ENCODE measurements around the gene B3GNT8. TPM values are rescaled to one million over a fixed set of nuclear protein-coding genes. Genes with fewer than 3 reads are reported as not detected.

Gene B3GNT8
- total and polyA plus RNA-seq, 2 experiments from 2014 or later: 0.71 to 1.8 TPM

DNA sequence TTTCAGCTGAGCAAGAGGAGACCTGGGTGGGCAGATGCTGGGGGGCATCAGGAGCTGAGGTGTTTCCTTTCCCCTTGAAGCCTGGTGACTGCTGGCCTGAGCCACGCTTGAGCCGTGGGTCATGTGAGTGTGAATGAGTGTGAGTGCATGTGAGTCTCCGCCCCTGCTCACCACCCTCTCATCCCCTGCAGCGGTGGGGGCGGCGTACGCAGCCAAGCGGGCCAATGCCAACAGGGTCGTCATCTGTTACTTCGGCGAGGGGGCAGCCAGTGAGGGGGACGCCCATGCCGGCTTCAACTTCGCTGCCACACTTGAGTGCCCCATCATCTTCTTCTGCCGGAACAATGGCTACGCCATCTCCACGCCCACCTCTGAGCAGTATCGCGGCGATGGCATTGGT, 5.2 kb downstream of the B3GNT8 start:
- H2AFZ ChIP-seq: no peak overlapping the region
- TF ChIP-seq ZNF331 (CRISPR knock-in tag; IDR thresholded peaks at IDR 0.05; ENCODE audit: low read depth) (no peak), CREB1 (CRISPR knock-in tag; IDR thresholded peaks at IDR 0.05; ENCODE audit: low read depth) (no peak), JUNB (IDR thresholded peaks at IDR 0.05; ENCODE audit: unreplicated experiment) (no peak), NANOG (IDR thresholded peaks at IDR 0.05; ENCODE audit: borderline replicate concordance) (no peak), EZH2phosphoT487 (IDR thresholded peaks at IDR 0.05; ENCODE audit: unreplicated experiment) (no peak), ZNF114 (CRISPR knock-in tag; IDR thresholded peaks at IDR 0.05) (no peak), POLR2AphosphoS5 (IDR thresholded peaks at IDR 0.05; ENCODE audit: low read depth) (no peak), STAT1 (IDR thresholded peaks at IDR 0.05; ENCODE audit: unreplicated experiment) (no peak)
- TF ChIP-seq, protein P1, sequence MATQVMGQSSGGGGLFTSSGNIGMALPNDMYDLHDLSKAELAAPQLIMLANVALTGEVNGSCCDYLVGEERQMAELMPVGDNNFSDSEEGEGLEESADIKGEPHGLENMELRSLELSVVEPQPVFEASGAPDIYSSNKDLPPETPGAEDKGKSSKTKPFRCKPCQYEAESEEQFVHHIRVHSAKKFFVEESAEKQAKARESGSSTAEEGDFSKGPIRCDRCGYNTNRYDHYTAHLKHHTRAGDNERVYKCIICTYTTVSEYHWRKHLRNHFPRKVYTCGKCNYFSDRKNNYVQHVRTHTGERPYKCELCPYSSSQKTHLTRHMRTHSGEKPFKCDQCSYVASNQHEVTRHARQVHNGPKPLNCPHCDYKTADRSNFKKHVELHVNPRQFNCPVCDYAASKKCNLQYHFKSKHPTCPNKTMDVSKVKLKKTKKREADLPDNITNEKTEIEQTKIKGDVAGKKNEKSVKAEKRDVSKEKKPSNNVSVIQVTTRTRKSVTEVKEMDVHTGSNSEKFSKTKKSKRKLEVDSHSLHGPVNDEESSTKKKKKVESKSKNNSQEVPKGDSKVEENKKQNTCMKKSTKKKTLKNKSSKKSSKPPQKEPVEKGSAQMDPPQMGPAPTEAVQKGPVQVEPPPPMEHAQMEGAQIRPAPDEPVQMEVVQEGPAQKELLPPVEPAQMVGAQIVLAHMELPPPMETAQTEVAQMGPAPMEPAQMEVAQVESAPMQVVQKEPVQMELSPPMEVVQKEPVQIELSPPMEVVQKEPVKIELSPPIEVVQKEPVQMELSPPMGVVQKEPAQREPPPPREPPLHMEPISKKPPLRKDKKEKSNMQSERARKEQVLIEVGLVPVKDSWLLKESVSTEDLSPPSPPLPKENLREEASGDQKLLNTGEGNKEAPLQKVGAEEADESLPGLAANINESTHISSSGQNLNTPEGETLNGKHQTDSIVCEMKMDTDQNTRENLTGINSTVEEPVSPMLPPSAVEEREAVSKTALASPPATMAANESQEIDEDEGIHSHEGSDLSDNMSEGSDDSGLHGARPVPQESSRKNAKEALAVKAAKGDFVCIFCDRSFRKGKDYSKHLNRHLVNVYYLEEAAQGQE (IDR thresholded peaks at IDR 0.05; ENCODE audit: unreplicated experiment): no peak
- TF ChIP-seq, protein P2, sequence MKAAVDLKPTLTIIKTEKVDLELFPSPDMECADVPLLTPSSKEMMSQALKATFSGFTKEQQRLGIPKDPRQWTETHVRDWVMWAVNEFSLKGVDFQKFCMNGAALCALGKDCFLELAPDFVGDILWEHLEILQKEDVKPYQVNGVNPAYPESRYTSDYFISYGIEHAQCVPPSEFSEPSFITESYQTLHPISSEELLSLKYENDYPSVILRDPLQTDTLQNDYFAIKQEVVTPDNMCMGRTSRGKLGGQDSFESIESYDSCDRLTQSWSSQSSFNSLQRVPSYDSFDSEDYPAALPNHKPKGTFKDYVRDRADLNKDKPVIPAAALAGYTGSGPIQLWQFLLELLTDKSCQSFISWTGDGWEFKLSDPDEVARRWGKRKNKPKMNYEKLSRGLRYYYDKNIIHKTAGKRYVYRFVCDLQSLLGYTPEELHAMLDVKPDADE (IDR thresholded peaks at IDR 0.05): no peak
- TF ChIP-seq, protein P3, sequence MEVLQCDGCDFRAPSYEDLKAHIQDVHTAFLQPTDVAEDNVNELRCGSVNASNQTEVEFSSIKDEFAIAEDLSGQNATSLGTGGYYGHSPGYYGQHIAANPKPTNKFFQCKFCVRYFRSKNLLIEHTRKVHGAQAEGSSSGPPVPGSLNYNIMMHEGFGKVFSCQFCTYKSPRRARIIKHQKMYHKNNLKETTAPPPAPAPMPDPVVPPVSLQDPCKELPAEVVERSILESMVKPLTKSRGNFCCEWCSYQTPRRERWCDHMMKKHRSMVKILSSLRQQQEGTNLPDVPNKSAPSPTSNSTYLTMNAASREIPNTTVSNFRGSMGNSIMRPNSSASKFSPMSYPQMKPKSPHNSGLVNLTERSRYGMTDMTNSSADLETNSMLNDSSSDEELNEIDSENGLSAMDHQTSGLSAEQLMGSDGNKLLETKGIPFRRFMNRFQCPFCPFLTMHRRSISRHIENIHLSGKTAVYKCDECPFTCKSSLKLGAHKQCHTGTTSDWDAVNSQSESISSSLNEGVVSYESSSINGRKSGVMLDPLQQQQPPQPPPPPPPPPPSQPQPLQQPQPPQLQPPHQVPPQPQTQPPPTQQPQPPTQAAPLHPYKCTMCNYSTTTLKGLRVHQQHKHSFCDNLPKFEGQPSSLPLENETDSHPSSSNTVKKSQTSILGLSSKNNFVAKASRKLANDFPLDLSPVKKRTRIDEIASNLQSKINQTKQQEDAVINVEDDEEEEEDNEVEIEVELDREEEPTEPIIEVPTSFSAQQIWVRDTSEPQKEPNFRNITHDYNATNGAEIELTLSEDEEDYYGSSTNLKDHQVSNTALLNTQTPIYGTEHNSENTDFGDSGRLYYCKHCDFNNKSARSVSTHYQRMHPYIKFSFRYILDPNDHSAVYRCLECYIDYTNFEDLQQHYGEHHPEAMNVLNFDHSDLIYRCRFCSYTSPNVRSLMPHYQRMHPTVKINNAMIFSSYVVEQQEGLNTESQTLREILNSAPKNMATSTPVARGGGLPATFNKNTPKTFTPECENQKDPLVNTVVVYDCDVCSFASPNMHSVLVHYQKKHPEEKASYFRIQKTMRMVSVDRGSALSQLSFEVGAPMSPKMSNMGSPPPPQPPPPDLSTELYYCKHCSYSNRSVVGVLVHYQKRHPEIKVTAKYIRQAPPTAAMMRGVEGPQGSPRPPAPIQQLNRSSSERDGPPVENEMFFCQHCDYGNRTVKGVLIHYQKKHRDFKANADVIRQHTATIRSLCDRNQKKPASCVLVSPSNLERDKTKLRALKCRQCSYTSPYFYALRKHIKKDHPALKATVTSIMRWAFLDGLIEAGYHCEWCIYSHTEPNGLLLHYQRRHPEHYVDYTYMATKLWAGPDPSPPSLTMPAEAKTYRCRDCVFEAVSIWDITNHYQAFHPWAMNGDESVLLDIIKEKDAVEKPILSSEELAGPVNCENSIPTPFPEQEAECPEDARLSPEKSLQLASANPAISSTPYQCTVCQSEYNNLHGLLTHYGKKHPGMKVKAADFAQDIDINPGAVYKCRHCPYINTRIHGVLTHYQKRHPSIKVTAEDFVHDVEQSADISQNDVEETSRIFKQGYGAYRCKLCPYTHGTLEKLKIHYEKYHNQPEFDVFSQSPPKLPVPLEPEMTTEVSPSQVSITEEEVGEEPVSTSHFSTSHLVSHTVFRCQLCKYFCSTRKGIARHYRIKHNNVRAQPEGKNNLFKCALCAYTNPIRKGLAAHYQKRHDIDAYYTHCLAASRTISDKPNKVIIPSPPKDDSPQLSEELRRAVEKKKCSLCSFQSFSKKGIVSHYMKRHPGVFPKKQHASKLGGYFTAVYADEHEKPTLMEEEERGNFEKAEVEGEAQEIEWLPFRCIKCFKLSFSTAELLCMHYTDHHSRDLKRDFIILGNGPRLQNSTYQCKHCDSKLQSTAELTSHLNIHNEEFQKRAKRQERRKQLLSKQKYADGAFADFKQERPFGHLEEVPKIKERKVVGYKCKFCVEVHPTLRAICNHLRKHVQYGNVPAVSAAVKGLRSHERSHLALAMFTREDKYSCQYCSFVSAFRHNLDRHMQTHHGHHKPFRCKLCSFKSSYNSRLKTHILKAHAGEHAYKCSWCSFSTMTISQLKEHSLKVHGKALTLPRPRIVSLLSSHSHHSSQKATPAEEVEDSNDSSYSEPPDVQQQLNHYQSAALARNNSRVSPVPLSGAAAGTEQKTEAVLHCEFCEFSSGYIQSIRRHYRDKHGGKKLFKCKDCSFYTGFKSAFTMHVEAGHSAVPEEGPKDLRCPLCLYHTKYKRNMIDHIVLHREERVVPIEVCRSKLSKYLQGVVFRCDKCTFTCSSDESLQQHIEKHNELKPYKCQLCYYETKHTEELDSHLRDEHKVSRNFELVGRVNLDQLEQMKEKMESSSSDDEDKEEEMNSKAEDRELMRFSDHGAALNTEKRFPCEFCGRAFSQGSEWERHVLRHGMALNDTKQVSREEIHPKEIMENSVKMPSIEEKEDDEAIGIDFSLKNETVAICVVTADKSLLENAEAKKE (CRISPR knock-in tag; IDR thresholded peaks at IDR 0.05): no peak
- peaks cover 28% of the 10 kb centered on the region for H3K36me3 Mint-ChIP-seq (ENCODE audit: low read depth)
- no peaks in the 10 kb centered on the region for H4K20me1 ChIP-seq (replicated peaks; ENCODE audit: insufficient read depth)
- H3K9me2 ChIP-seq (ENCODE audit: insufficient read depth): no peaks in the 10 kb centered on the region
- peaks cover 3% of the 10 kb centered on the region for H3K27me3 Mint-ChIP-seq (ENCODE audit: insufficient read depth, low read depth, poor library complexity)
- DNase-seq (ENCODE audit: low spot score) (no peak), ATAC-seq (no peak)
- no peaks in the 10 kb centered on the region for H3K27me3 ChIP-seq (ENCODE audit: insufficient read depth)
- no peak overlapping the region for H3K4me2 ChIP-seq
- no peak overlapping the region for H3K4me3 ChIP-seq
- no peak overlapping the region for H3K27ac Mint-ChIP-seq
- peaks cover 3% of the 10 kb centered on the region for H3K4me1 Mint-ChIP-seq
- H3K4me1 ChIP-seq (ENCODE audit: insufficient read depth): peaks cover 4% of the 10 kb centered on the region
- no peaks in the 10 kb centered on the region for H3K79me2 ChIP-seq (replicated peaks; ENCODE audit: insufficient read depth)
- H3F3A ChIP-seq (replicated peaks; ENCODE audit: low read depth): peaks cover 2% of the 10 kb centered on the region; the same call in 1 of the 2 replicates
- H3K27ac ChIP-seq (ENCODE audit: low read depth): no peak overlapping the region
- no peaks in the 10 kb centered on the region for H3K36me3 ChIP-seq (ENCODE audit: insufficient read depth)
- H3K4me3 Mint-ChIP-seq: no peak overlapping the region
- H3K9me3 Mint-ChIP-seq: no peaks in the 10 kb centered on the region

Measured in GM23338 (cell line).